Activated CD8-positive, alpha-beta memory T cell treated with anti-CD3 and anti-CD28 coated beads, Interleukin-2, amount 50 U/mL, for 1 hour (primary cell): ENCODE measurements around the gene MAGEB5.
"Not testable (repeated sequence)": the region's sequence is repeated elsewhere in the genome, so short reads cannot be mapped to it uniquely, and the experiment has no call there.

Source experiments
- DNase-seq: peaks from one replicate; pipeline ENCODE4 v3.0.0-alpha.2; 2020; ENCODE audit errors: extremely low read depth

Gene MAGEB5

DNA sequence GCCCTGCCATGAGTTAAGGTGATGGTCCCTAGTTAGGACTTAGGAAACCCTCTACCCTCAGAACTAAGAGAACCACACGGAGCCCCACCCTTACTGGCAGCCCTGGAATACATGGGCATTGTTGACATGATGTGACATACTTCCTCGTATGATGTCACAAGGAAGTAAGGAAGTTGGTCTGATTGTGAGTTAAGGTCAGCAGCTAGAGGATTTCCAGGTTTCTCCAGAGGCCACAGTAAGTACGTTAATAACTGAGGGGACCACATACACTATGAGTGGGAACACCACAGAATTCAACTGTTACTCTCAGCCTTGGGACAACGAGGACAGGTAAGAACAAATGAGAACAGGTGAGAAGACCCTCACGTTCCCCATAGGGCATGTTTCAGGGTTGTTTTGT lies at the start of gene MAGEB5:
Gene MAGEB5, plus strand, starts transcription at position 301 of the 400 bp plus-strand sequence. CDS start 1,133 bp downstream, outside the sequence.
- no peak for DNase-seq

DNA sequence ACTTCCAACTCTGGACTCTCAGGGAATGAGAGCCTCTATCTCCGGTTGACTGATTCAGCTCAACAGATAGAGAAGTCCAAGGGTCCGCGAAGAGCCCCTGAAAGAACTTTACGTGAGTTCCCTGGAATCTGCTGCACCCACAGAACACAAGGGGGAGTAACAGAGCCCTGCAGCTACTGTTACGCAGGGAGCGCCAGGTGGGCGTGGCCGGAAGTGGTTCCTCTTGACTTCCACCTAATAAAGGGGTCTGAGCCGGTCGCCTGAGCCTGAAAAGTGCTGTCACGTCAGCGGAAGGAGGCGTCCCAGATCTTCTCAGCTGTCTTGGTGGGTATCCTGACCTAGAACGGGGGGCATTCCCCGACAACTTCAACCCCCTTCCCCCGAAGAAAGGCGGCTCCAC lies 23.8 kb upstream of the MAGEB5 start, which contains the start of gene MAGEB6:
Gene MAGEB6, plus strand, starts transcription at position 237 of the 400 bp plus-strand sequence. CDS start 1,407 bp downstream, outside the sequence.
- DNase-seq, result no peak

- no peak for DNase-seq
These were observed 12.4 kb upstream of the MAGEB5 start for GRCh38 chrX:26203561-26203960.

DNA sequence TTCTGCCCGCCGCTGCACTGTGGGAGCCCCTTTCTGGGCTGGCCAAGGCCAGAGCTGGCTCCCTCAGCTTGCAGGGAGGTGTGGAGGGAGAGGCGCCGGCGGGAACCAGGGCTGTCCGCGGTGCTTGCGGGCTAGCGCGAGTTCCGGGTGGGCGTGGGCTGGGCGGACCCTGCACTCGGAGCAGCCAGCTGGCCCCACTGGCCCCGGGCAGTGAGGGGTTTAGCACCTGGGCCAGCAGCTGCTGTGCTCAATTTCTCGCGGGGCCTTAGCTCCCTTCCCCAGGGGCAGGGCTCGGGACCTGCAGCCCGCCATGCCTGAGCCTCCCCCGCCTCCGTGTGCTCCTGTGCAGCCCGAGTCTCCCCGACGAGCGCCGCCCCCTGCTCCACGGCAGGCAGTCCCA lies 11.3 kb upstream of the MAGEB5 start:
- not testable (repeated sequence) for DNase-seq

- no peak for DNase-seq
These were observed 8.0 kb upstream of the MAGEB5 start for GRCh38 chrX:26208012-26208411.

DNA sequence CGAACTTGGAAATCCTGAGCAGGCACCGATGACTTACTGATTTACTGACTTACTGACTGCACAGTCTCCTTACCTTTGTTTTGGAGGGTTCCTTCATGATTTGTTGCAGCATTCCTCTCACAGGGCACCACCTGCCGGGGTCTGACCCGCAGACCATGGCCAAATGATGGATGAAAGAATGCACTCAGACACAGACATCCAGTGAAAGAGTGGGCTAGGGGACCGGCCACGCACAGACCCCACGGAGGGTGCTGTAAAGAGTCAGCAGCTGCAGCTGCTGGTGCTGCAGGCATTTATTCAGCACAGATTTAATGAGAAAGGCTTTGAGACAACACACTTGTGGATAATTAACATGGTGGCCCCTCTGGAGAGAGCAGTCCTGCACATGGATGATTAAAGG lies 3.4 kb downstream of the MAGEB5 start:
- DNase-seq, result no peak

DNA sequence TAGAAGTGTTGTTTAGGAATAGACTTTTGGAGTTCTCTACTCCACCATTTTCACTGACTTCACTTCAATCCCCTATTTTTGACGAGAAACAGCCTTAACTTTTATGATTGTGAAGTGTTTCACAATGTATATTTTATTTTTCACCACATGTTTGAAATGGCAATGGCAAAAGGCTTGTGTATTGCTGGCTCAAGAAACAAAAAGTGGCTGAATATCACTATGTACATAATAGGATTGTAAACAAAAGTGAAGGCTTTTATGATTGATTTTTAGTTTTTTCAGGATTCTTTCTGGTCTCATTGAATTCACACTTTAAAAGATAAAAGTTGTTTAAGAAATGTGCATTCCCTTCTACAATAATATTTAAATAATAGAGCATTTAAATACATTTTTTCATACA lies 18.2 kb downstream of the MAGEB5 start:
- DNase-seq, result no peak

DNA sequence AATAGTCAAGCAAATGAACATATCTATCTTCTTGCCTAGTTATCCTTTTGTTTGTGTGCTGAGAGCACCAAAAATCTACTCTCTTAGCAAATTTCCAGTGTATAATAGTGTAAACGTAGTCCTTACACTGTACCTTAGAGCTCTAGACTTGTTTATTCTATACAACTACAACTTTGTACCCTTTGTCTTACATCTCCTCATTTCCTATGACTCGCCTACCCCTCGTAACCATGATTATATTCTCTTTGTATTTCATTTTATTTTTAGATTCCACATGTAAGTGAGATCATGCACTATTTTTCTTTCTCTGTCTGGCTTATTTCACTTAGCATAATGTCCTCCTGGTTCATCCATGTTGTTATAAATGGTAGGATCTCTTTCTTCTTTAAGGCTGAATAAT lies 37.6 kb downstream of the MAGEB5 start:
- no peak for DNase-seq

DNA sequence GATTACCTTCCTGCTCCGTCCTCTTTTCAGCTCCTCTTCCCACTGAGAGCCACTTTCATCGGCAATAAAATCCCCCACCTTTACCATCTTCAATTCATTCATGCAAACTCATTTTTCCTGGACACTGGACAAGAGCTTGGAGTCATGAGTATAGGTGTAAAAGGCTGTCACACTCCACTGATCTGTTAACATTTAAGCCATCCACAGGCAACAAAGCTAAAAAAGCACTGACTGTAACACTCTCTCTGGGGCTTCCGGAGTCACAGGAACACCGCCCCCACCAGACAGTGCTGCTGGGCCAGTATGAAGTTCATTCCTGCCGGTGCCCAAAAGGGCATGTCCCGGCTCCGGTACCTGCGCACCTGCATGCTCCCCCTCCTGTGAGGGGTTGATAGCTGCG lies 38.5 kb downstream of the MAGEB5 start:
- no peak for DNase-seq

- no peak for DNase-seq
These were observed 46.2 kb downstream of the MAGEB5 start for GRCh38 chrX:26262121-26262523.
